Raji (cell line): ENCODE results near the gene NATD1.

Experiments
- POLR2A ChIP-seq: IDR thresholded peaks from 2 replicates; pipeline ENCODE4 v1.6.1; 2011; ENCODE audit warnings: low read depth, low read length, control low read depth; ENCODE audit not compliant: insufficient read depth

NATD1 gene

GRCh38 chr17:21228111-21228510, 25.1 kb downstream of the NATD1 start:
- no peak for TF ChIP-seq POLR2A

GRCh38 chr17:21223086-21223485, 30.1 kb downstream of the NATD1 start:
- TF ChIP-seq POLR2A = no peak

- TF ChIP-seq POLR2A = no peak
Observed at GRCh38 chr17:21218831-21219380, 34.3 kb downstream of the NATD1 start.

GRCh38 chr17:21218101-21218500, 35.1 kb downstream of the NATD1 start:
- TF ChIP-seq POLR2A = no peak

- no peak for TF ChIP-seq POLR2A
Observed at GRCh38 chr17:21217346-21217745, 35.9 kb downstream of the NATD1 start.

GRCh38 chr17:21215935-21216334, 37.3 kb downstream of the NATD1 start:
- TF ChIP-seq POLR2A = no peak

- TF ChIP-seq POLR2A = no peak; the same call in 1 of the 2 replicates
Observed at GRCh38 chr17:21214777-21215541, 38.3 kb downstream of the NATD1 start.

- peak; percentile 76 for TF ChIP-seq POLR2A
Observed at GRCh38 chr17:21214015-21214776, 39.0 kb downstream of the NATD1 start, which contains the start of gene TMEM11. TSS of gene TMEM11 (minus strand) at chr17:21214161. CDS start at chr17:21214152, 9 bp downstream.

- TF ChIP-seq POLR2A = no peak
Observed at GRCh38 chr17:21213638-21214014, 39.6 kb downstream of the NATD1 start.

- TF ChIP-seq POLR2A = no peak
Observed at GRCh38 chr17:21212826-21213637, 40.2 kb downstream of the NATD1 start.

- no peak for TF ChIP-seq POLR2A
Observed at GRCh38 chr17:21211825-21212479, 41.3 kb downstream of the NATD1 start.

- TF ChIP-seq POLR2A = no peak
Observed at GRCh38 chr17:21210411-21211076, 42.7 kb downstream of the NATD1 start.

- TF ChIP-seq POLR2A = no peak
Observed at GRCh38 chr17:21209511-21210175, 43.6 kb downstream of the NATD1 start.
